Measurements from ENCODE around the gene RAN. TPM values are rescaled to one million over a fixed set of nuclear protein-coding genes. Genes with fewer than 3 reads are reported as not detected.
"Not testable (repeated sequence)": the region's sequence is repeated elsewhere in the genome, so short reads cannot be mapped to it uniquely, and the experiment has no call there.

The RAN gene
- total RNA-seq, 6 experiments from 2014 or later: 1,033 to 1,278 (median 1,071) TPM

DNA sequence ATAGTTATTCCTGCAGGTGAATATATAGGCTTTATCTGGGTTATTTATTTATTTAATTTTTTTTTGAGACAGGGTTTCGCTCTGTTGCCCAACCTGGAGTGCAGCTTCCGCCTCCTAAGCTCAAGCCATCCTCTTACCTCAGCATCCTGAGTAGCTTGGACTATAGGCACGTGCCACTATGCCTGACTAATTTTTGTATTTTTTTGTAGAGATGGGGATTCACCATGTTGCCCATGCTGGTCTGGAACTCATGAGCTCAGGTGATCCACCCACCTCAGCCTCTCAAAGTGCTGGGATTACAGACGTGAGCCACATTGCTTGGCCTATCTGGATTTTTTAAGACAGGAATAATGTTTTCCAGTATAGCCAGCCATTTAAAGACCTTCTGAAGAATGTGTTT, 2.0 kb downstream of the RAN start:
- Mint-ChIP-seq H3K36me3 (ENCODE audit: low read depth) (peaks cover 42% of the 10 kb centered on the region), H3K27me3 (ENCODE audit: insufficient read depth) (peaks cover 1% of the 10 kb centered on the region; the same call in 1 of the 2 replicates), H3K4me3 (peak overlapping the region; percentile 94), H3K4me1 (ENCODE audit: low read depth) (peaks cover 47% of the 10 kb centered on the region), H3K27ac (peak overlapping the region; percentile 61; the same call in 1 of the 2 replicates), H3K9me3 (no peaks in the 10 kb centered on the region)
- TF ChIP-seq CTCF (IDR thresholded peaks at IDR 0.05): no peak
- no peak for DNase-seq

DNA sequence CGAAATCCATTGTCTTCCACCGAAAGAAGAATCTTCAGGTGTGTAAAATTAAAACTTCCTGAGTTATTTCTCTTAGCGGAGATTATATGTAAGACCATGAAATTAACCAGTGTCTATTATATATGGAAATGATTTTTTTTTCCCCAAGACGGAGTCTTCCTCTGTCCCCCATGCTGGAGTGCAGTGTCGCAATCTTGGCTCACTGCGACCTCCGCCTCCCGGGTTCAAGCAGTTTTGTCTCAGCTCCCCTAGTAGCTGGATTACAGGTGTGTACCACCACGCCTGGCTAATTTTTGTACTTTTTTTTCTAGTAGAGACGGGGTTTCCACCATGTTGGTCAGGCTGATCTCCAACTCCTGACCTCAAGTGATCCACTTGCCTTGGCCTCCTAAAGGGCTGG, 2.8 kb downstream of the RAN start:
- no peak for TF ChIP-seq CTCF (IDR thresholded peaks at IDR 0.05)
- peak overlapping the region; percentile 61; the same call in 1 of the 2 replicates for H3K27ac Mint-ChIP-seq
- no peak for DNase-seq
- no peaks in the 10 kb centered on the region for H3K9me3 Mint-ChIP-seq
- H3K36me3 Mint-ChIP-seq (ENCODE audit: low read depth): peaks cover 42% of the 10 kb centered on the region
- peaks cover 47% of the 10 kb centered on the region for H3K4me1 Mint-ChIP-seq (ENCODE audit: low read depth)
- peaks cover 1% of the 10 kb centered on the region; the same call in 1 of the 2 replicates for H3K27me3 Mint-ChIP-seq (ENCODE audit: insufficient read depth)
- H3K4me3 Mint-ChIP-seq: peak overlapping the region; percentile 94

GRCh38 chr12:130875193-130875592, 3.3 kb downstream of the RAN start:
- Mint-ChIP-seq H3K36me3 (ENCODE audit: low read depth) (peaks cover 42% of the 10 kb centered on the region), H3K9me3 (no peaks in the 10 kb centered on the region), H3K27me3 (ENCODE audit: insufficient read depth) (peaks cover 1% of the 10 kb centered on the region; the same call in 1 of the 2 replicates), H3K4me1 (ENCODE audit: low read depth) (peaks cover 47% of the 10 kb centered on the region), H3K4me3 (no peak overlapping the region), H3K27ac (no peak overlapping the region)
- DNase-seq: no peak
- no peak for TF ChIP-seq CTCF (IDR thresholded peaks at IDR 0.05)

GRCh38 chr12:130875708-130876107, 3.8 kb downstream of the RAN start:
- Mint-ChIP-seq H3K4me1 (ENCODE audit: low read depth) (peaks cover 44% of the 10 kb centered on the region), H3K36me3 (ENCODE audit: low read depth) (peaks cover 42% of the 10 kb centered on the region), H3K27ac (0 out of 2 replicates have a peak overlapping the region, but pooled peaks have one; percentile 12)
- not testable (repeated sequence) for H3K4me3 Mint-ChIP-seq; H3K27me3 Mint-ChIP-seq (ENCODE audit: insufficient read depth); H3K9me3 Mint-ChIP-seq; DNase-seq

- TF ChIP-seq CTCF (IDR thresholded peaks at IDR 0.05): no peak
- Mint-ChIP-seq H3K36me3 (ENCODE audit: low read depth) (peaks cover 42% of the 10 kb centered on the region), H3K4me3 (no peak overlapping the region), H3K9me3 (no peaks in the 10 kb centered on the region), H3K27ac (no peak overlapping the region), H3K27me3 (ENCODE audit: insufficient read depth) (peaks cover 1% of the 10 kb centered on the region; the same call in 1 of the 2 replicates), H3K4me1 (ENCODE audit: low read depth) (peaks cover 38% of the 10 kb centered on the region)
- no peak for DNase-seq
Observed at GRCh38 chr12:130876297-130876696, 4.4 kb downstream of the RAN start.

GRCh38 chr12:130876758-130877157, 4.9 kb downstream of the RAN start:
- Mint-ChIP-seq H3K27ac (peak overlapping the region; percentile 36), H3K9me3 (no peaks in the 10 kb centered on the region), H3K27me3 (ENCODE audit: insufficient read depth) (peaks cover 1% of the 10 kb centered on the region; the same call in 1 of the 2 replicates), H3K4me1 (ENCODE audit: low read depth) (peaks cover 37% of the 10 kb centered on the region), H3K4me3 (no peak overlapping the region), H3K36me3 (ENCODE audit: low read depth) (peaks cover 42% of the 10 kb centered on the region)
- DNase-seq: no peak
- TF ChIP-seq CTCF (IDR thresholded peaks at IDR 0.05): peak; percentile 37

Data from HFFc6 (cell line).